ENCODE data around the gene RAB3C.
"Not testable (repeated sequence)": the region's sequence is repeated elsewhere in the genome, so short reads cannot be mapped to it uniquely, and the experiment has no call there.

RAB3C gene

GRCh38 chr5:58582803-58583491 is at the start of gene RAB3C:
Gene RAB3C, plus strand, starts transcription at chr5:58583075. Its CDS starts 134 bp downstream, at chr5:58583209.
- H3K9ac ChIP-seq (ENCODE audit: low read depth, low read length), result peak within 1 kb of the TSS; percentile 66
- H3K9me3 ChIP-seq (ENCODE audit: control insufficient read depth, insufficient read depth, low read length), result no peaks in the 10 kb centered on the region
- no peaks in the 10 kb centered on the region for H3K4me1 ChIP-seq (ENCODE audit: insufficient read depth, low read length)
- no peaks in the 10 kb centered on the region for H3K36me3 ChIP-seq (ENCODE audit: insufficient read depth, low read length)

GRCh38 chr5:58541935-58542334 is 40.9 kb upstream of the RAB3C start:
- not testable (repeated sequence) for H3K9me3 ChIP-seq (ENCODE audit: control insufficient read depth, insufficient read depth, low read length); H3K36me3 ChIP-seq (ENCODE audit: insufficient read depth, low read length); H3K9ac ChIP-seq (ENCODE audit: low read depth, low read length)
- peaks cover 14% of the 10 kb centered on the region for H3K4me1 ChIP-seq (ENCODE audit: insufficient read depth, low read length)

GRCh38 chr5:58542709-58543108 is 40.2 kb upstream of the RAB3C start:
- H3K9me3 ChIP-seq (ENCODE audit: control insufficient read depth, insufficient read depth, low read length), result no peaks in the 10 kb centered on the region
- no peaks in the 10 kb centered on the region; the same call in 1 of the 2 replicates for H3K36me3 ChIP-seq (ENCODE audit: insufficient read depth, low read length)
- peaks cover 14% of the 10 kb centered on the region for H3K4me1 ChIP-seq (ENCODE audit: insufficient read depth, low read length)
- no peak overlapping the region for H3K9ac ChIP-seq (ENCODE audit: low read depth, low read length)

GRCh38 chr5:58543723-58544122 is 39.2 kb upstream of the RAB3C start:
- Histone ChIP-seq H3K9ac (ENCODE audit: low read depth, low read length) (no peak overlapping the region), H3K4me1 (ENCODE audit: insufficient read depth, low read length) (peaks cover 14% of the 10 kb centered on the region), H3K36me3 (ENCODE audit: insufficient read depth, low read length) (no peaks in the 10 kb centered on the region; the same call in 1 of the 2 replicates), H3K9me3 (ENCODE audit: control insufficient read depth, insufficient read depth, low read length) (no peaks in the 10 kb centered on the region)

GRCh38 chr5:58544195-58544594 is 38.7 kb upstream of the RAB3C start:
- Histone ChIP-seq H3K36me3 (ENCODE audit: insufficient read depth, low read length) (no peaks in the 10 kb centered on the region; the same call in 1 of the 2 replicates), H3K9ac (ENCODE audit: low read depth, low read length) (no peak overlapping the region), H3K4me1 (ENCODE audit: insufficient read depth, low read length) (peaks cover 14% of the 10 kb centered on the region), H3K9me3 (ENCODE audit: control insufficient read depth, insufficient read depth, low read length) (no peaks in the 10 kb centered on the region)

- Histone ChIP-seq H3K4me1 (ENCODE audit: insufficient read depth, low read length) (peaks cover 14% of the 10 kb centered on the region), H3K9me3 (ENCODE audit: control insufficient read depth, insufficient read depth, low read length) (no peaks in the 10 kb centered on the region), H3K9ac (ENCODE audit: low read depth, low read length) (no peak overlapping the region), H3K36me3 (ENCODE audit: insufficient read depth, low read length) (no peaks in the 10 kb centered on the region; the same call in 1 of the 2 replicates)
Measured at GRCh38 chr5:58544926-58545325, 37.9 kb upstream of the RAB3C start.

GRCh38 chr5:58545912-58546311 is 37.0 kb upstream of the RAB3C start:
- peaks cover 14% of the 10 kb centered on the region for H3K4me1 ChIP-seq (ENCODE audit: insufficient read depth, low read length)
- H3K9ac ChIP-seq (ENCODE audit: low read depth, low read length), result no peak overlapping the region
- no peaks in the 10 kb centered on the region for H3K9me3 ChIP-seq (ENCODE audit: control insufficient read depth, insufficient read depth, low read length)
- no peaks in the 10 kb centered on the region; the same call in 1 of the 2 replicates for H3K36me3 ChIP-seq (ENCODE audit: insufficient read depth, low read length)

GRCh38 chr5:58548068-58548467 is 34.8 kb upstream of the RAB3C start:
- Histone ChIP-seq H3K9me3 (ENCODE audit: control insufficient read depth, insufficient read depth, low read length) (no peaks in the 10 kb centered on the region), H3K36me3 (ENCODE audit: insufficient read depth, low read length) (no peaks in the 10 kb centered on the region), H3K9ac (ENCODE audit: low read depth, low read length) (no peak overlapping the region), H3K4me1 (ENCODE audit: insufficient read depth, low read length) (peaks cover 14% of the 10 kb centered on the region)

GRCh38 chr5:58551492-58551891 is 31.4 kb upstream of the RAB3C start:
- no peaks in the 10 kb centered on the region for H3K36me3 ChIP-seq (ENCODE audit: insufficient read depth, low read length)
- H3K9me3 ChIP-seq (ENCODE audit: control insufficient read depth, insufficient read depth, low read length), result no peaks in the 10 kb centered on the region
- no peak overlapping the region for H3K9ac ChIP-seq (ENCODE audit: low read depth, low read length)

GRCh38 chr5:58557665-58558338 is 25.1 kb upstream of the RAB3C start:
- H3K9ac ChIP-seq (ENCODE audit: low read depth, low read length), result peak overlapping the region; percentile 57; the same call in 1 of the 2 replicates
- not testable (repeated sequence) for H3K36me3 ChIP-seq (ENCODE audit: insufficient read depth, low read length); H3K4me1 ChIP-seq (ENCODE audit: insufficient read depth, low read length); H3K9me3 ChIP-seq (ENCODE audit: control insufficient read depth, insufficient read depth, low read length)

More at GRCh38 chr5:58551492-58551891, 31.4 kb upstream of the RAB3C start:
- H3K4me1 ChIP-seq (ENCODE audit: insufficient read depth, low read length), result no peaks in the 10 kb centered on the region

GRCh38 chr5:58563016-58563700 is 19.7 kb upstream of the RAB3C start:
- H3K9ac ChIP-seq (ENCODE audit: low read depth, low read length); H3K36me3 ChIP-seq (ENCODE audit: insufficient read depth, low read length); H3K4me1 ChIP-seq (ENCODE audit: insufficient read depth, low read length); H3K9me3 ChIP-seq (ENCODE audit: control insufficient read depth, insufficient read depth, low read length): not testable (repeated sequence)

- not testable (repeated sequence) for H3K9ac ChIP-seq (ENCODE audit: low read depth, low read length); H3K36me3 ChIP-seq (ENCODE audit: insufficient read depth, low read length); H3K9me3 ChIP-seq (ENCODE audit: control insufficient read depth, insufficient read depth, low read length); H3K4me1 ChIP-seq (ENCODE audit: insufficient read depth, low read length)
Measured at GRCh38 chr5:58564043-58564832, 18.6 kb upstream of the RAB3C start.

- Histone ChIP-seq H3K36me3 (ENCODE audit: insufficient read depth, low read length) (no peaks in the 10 kb centered on the region), H3K9me3 (ENCODE audit: control insufficient read depth, insufficient read depth, low read length) (no peaks in the 10 kb centered on the region; the same call in 1 of the 2 replicates), H3K4me1 (ENCODE audit: insufficient read depth, low read length) (no peaks in the 10 kb centered on the region), H3K9ac (ENCODE audit: low read depth, low read length) (no peak overlapping the region)
Measured at GRCh38 chr5:58565033-58565432, 17.8 kb upstream of the RAB3C start.

GRCh38 chr5:58571501-58571900 is 11.4 kb upstream of the RAB3C start:
- H3K9me3 ChIP-seq (ENCODE audit: control insufficient read depth, insufficient read depth, low read length), result peaks cover 2% of the 10 kb centered on the region
- no peaks in the 10 kb centered on the region for H3K4me1 ChIP-seq (ENCODE audit: insufficient read depth, low read length)
- no peak overlapping the region for H3K9ac ChIP-seq (ENCODE audit: low read depth, low read length)
- no peaks in the 10 kb centered on the region for H3K36me3 ChIP-seq (ENCODE audit: insufficient read depth, low read length)

Measured in ES-I3 (cell line).